ENCODE measurements around the gene RASL12.
"Not testable (repeated sequence)": the region's sequence is repeated elsewhere in the genome, so short reads cannot be mapped to it uniquely, and the experiment has no call there.

RASL12 gene

GRCh38 chr15:65067645-65068402 is at the start of gene RASL12:
Gene RASL12 (minus strand): TSS chr15:65067991. CDS start chr15:65067835, 156 bp downstream.
- no peak for DNase-seq

GRCh38 chr15:65115542-65115941 is 47.8 kb upstream of the RASL12 start:
- peak; percentile 18 for DNase-seq

- DNase-seq = peak; percentile 65
Observed at GRCh38 chr15:65115086-65115485, 47.3 kb upstream of the RASL12 start, which contains the start of gene UBAP1L. Gene UBAP1L (minus strand): TSS chr15:65115200. CDS start chr15:65106215, 8,985 bp downstream.

- DNase-seq = no peak
Observed at GRCh38 chr15:65110676-65111292, 43.0 kb upstream of the RASL12 start.

- no peak for DNase-seq
Observed at GRCh38 chr15:65106011-65106590, 38.3 kb upstream of the RASL12 start.

GRCh38 chr15:65105038-65105437 is 37.2 kb upstream of the RASL12 start:
- DNase-seq = no peak

GRCh38 chr15:65102912-65103311 is 35.1 kb upstream of the RASL12 start:
- no peak for DNase-seq

GRCh38 chr15:65101891-65102708 is 34.3 kb upstream of the RASL12 start:
- no peak for DNase-seq

- no peak for DNase-seq
Observed at GRCh38 chr15:65101411-65101890, 33.7 kb upstream of the RASL12 start.

- DNase-seq = no peak
Observed at GRCh38 chr15:65100442-65100841, 32.7 kb upstream of the RASL12 start.

- DNase-seq = not testable (repeated sequence)
Observed at GRCh38 chr15:65099801-65100200, 32.0 kb upstream of the RASL12 start.

- no peak for DNase-seq
Observed at GRCh38 chr15:65099336-65099735, 31.5 kb upstream of the RASL12 start.

GRCh38 chr15:65097651-65098263 is 30.0 kb upstream of the RASL12 start:
- DNase-seq = no peak

- no peak for DNase-seq
Observed at GRCh38 chr15:65096481-65097385, 28.9 kb upstream of the RASL12 start.

GRCh38 chr15:65095747-65096104 is 27.9 kb upstream of the RASL12 start:
- no peak for DNase-seq

- no peak for DNase-seq
Observed at GRCh38 chr15:65095011-65095746, 27.4 kb upstream of the RASL12 start.

GRCh38 chr15:65094294-65094995 is 26.7 kb upstream of the RASL12 start:
- no peak for DNase-seq

- DNase-seq = not testable (repeated sequence)
Observed at GRCh38 chr15:65093793-65094170, 26.0 kb upstream of the RASL12 start.

GRCh38 chr15:65092911-65093792 is 25.4 kb upstream of the RASL12 start:
- no peak for DNase-seq
